Adrenal gland (tissue), 12 donors: ENCODE results near the gene KCNK5. TPM values are rescaled to one million over a fixed set of nuclear protein-coding genes. Genes with fewer than 3 reads are reported as not detected.

Experiments used
- DNase-seq, 7 donors: peaks; one replicate each; pipeline ENCODE4 v3.0.0-alpha.2; 2019 to 2020
- H3K27ac ChIP-seq, 5 donors: fragments of 200-600 bp; sonication (generic) in 4 of 5; 1 replicate in 3 of 5; 2 replicates in 2 of 5; pipeline versions ENCODE4 v1.5.1 to v1.8.0; 2016 to 2020; ENCODE audit warnings: mild to moderate bottlenecking in 1 of 5
- H3K27me3 ChIP-seq: fragments of 200-600 bp; 2 replicates; pipeline ENCODE4 v1.8.0; 2021
- H3K36me3 ChIP-seq, 2 donors: fragments of 200-600 bp; replicated peaks in 1 of 2; 1 replicate in 1 of 2; 2 replicates in 1 of 2; pipeline versions ENCODE4 v1.5.1 to v1.8.0; 2018 to 2022
- H3K4me1 ChIP-seq, 2 donors: fragments of 200-600 bp; replicated peaks in 1 of 2; 1 replicate in 1 of 2; 2 replicates in 1 of 2; pipeline versions ENCODE4 v1.5.1 to v1.8.0; 2018 to 2021
- H3K4me3 ChIP-seq, 4 donors: fragments of 200-600 bp; sonication (generic) in 3 of 4; one replicate each; pipeline ENCODE4 v1.5.1; 2016 to 2018
- H3K9me3 ChIP-seq, 3 donors: fragments of 200-600 bp; sonication (generic) in 1 of 3; replicated peaks in 1 of 3; 1 replicate in 2 of 3; 2 replicates in 1 of 3; pipeline versions ENCODE4 v1.5.1 to v1.8.0; 2016 to 2021
- POLR2A ChIP-seq, 2 donors: fragments of 450-650 bp; IDR thresholded peaks; one replicate each; pipeline ENCODE4 v1.6.1; 2017; ENCODE audit warnings: antibody characterized with exemption in 2 of 2, mild to moderate bottlenecking in 2 of 2, moderate library complexity in 1 of 2
- WGBS, 4 donors: extraction: QIAGEN DNeasy Blood & Tissue Kit in 2 of 4; methylation state at CpG; one replicate each; pipeline versions ENCODE4 v1.1.5 to v1.1.7; 2013 to 2017; 5-methylcytosine and 5-hydroxymethylcytosine counted together
- intact Hi-C, 2 donors: fragments of 100-400 bp; cut with DNase I; formaldehyde crosslinking; loops; one replicate each; pipeline versions ENCODE4 v1.14.1 to v1.15.0; 2022 to 2023
- polyA plus RNA-seq, 3 donors: library from polyadenylated mRNA; stranded (reverse); fragments of 200-250 nt in 2 of 3; fragments of 350-450 nt in 1 of 3; fragmentation: Illumina TruSeq in 1 of 3; extraction: RNeasy Lipid Tissue Mini Kit (QIAGEN cat#74804) in 1 of 3; gene quantifications; one replicate each; pipeline ENCODE4 v1.2.3, GENCODE V29; 2013 to 2014
- total RNA-seq, 9 donors: library from RNA; depleted of rRNA in 4 of 9; stranded (reverse); fragments of >200 nt in 4 of 9; fragments of 120-200 nt in 1 of 9; fragmentation: NEBNext Ultra II Directional in 1 of 9; extraction: Animal tissue kit (Norgen Biotek cat#: 25700) in 1 of 9; gene quantifications; one replicate each; pipeline versions ENCODE4 v1.1.0 to v1.2.4, GENCODE V29; 2013 to 2023
- TF ChIP-seq, protein P1 (sequence below), 6 experiments: fragments of 450-650 bp in 4 of 6; fragments of 200-600 bp in 2 of 6; sonication (generic) in 1 of 6; IDR thresholded peaks; 1 replicate in 5 of 6; 2 replicates in 1 of 6; pipeline versions ENCODE4 v1.5.1 to v1.8.0; 2016 to 2021; ENCODE audit warnings: antibody characterized with exemption in 6 of 6, mild to moderate bottlenecking in 2 of 6, moderate library complexity in 1 of 6
- donor health status: healthy with polysubstance abuse.
- donor health status: Bipolar disorder and iron deficiency.
- donor health status: DM: yes; HTN: yes; CAD: no.
- donor health status: DM: no; HTN: no; CAD: no.
- donor health status: DM: no; HTN: no; CAD: no.
- donor health status: DM: yes; HTN: yes; CAD: no.

KCNK5 gene
- total and polyA plus RNA-seq, 12 donors = 0.26 to 57.1 (median 1.0) TPM

DNA sequence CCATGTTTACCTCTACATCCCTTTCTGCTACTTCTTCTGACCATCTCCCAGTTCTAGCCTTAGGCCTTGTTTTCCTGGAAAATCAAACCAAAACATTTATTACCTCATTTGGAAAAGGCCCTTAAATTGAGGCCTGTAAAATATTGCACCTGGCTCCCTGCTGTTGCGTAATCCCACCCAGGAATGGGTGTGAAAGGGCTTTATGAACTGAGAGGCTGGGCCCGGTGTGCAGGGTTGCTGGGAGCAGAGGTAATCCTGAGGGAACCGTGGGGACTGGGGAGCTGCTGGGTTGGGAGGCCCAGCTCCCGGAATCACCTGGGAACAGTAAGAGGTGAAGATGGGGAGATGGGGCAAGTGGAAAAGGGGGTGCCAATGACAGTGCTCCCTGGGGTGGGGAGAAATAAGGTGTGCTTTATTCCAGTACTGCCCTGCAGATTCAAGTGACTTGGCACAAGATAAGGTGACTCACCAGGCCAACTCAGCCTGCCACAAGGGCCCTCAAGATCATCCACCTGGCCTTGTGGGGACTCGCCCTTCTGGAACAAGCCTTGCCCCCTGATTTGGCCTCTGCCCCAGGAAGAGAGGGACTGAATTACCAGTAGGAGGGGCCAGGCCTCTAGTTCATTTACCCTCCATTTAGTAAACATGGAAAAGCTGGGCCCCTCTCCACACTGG lies 44.2 kb downstream of the KCNK5 start:
- no peaks in the 10 kb centered on the region for H3K36me3 ChIP-seq
- H3K4me3 ChIP-seq = no peak overlapping the region
- no peak overlapping the region for H3K27ac ChIP-seq
- no peaks in the 10 kb centered on the region for H3K4me1 ChIP-seq
- H3K27me3 ChIP-seq = no peaks in the 10 kb centered on the region
- H3K9me3 ChIP-seq = no peaks in the 10 kb centered on the region
- intact Hi-C loops = loop anchor here in 1 of 2 donors (5.0 kb wide), 1 partner anchor 112 kb away; no protein-coding TSS in a partner anchor
- TF ChIP-seq, protein P1, sequence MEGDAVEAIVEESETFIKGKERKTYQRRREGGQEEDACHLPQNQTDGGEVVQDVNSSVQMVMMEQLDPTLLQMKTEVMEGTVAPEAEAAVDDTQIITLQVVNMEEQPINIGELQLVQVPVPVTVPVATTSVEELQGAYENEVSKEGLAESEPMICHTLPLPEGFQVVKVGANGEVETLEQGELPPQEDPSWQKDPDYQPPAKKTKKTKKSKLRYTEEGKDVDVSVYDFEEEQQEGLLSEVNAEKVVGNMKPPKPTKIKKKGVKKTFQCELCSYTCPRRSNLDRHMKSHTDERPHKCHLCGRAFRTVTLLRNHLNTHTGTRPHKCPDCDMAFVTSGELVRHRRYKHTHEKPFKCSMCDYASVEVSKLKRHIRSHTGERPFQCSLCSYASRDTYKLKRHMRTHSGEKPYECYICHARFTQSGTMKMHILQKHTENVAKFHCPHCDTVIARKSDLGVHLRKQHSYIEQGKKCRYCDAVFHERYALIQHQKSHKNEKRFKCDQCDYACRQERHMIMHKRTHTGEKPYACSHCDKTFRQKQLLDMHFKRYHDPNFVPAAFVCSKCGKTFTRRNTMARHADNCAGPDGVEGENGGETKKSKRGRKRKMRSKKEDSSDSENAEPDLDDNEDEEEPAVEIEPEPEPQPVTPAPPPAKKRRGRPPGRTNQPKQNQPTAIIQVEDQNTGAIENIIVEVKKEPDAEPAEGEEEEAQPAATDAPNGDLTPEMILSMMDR (IDR thresholded peaks at IDR 0.05) = no peak
- TF ChIP-seq POLR2A (IDR thresholded peaks at IDR 0.05) = no peak
- 80 to 87% (median 83%) methylated on average over 5 of the region's 5 CpGs for WGBS, 4 donors
- peak in 5 of 7 donors; percentile 27 to 47 (median 42) for DNase-seq

DNA sequence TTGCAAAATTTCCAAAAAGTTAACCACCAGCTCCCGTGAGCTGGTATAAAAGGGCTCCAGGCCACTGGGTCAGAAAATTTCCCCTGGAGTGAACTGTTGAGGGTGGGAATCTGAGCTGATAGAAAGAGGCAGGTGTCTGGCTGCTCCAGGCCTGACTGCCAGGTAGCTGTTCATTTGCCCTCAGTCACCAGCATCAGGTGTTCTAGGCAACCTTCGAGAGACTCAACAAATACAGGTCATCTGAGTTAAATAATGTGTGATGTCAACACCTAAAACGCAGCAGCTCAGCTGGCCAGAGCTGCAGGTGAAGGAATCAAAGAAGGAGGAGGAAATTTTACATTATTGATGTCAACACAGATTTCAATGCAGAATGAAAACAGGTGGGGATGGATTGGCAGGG lies 46.7 kb downstream of the KCNK5 start:
- no peaks in the 10 kb centered on the region for H3K27me3 ChIP-seq
- no peak overlapping the region for H3K4me3 ChIP-seq
- no peak for DNase-seq
- H3K36me3 ChIP-seq = no peaks in the 10 kb centered on the region
- H3K9me3 ChIP-seq = no peaks in the 10 kb centered on the region
- no peaks in the 10 kb centered on the region for H3K4me1 ChIP-seq
- WGBS, 4 donors = 83 to 90% (median 87%) methylated on average over 3 of the region's 3 CpGs
- intact Hi-C loops = loop anchor here in 1 of 2 donors (5.0 kb wide), 1 partner anchor 115 kb away; no protein-coding TSS in a partner anchor
- H3K27ac ChIP-seq = no peak overlapping the region
- TF ChIP-seq, protein P1 (IDR thresholded peaks at IDR 0.05) = no peak
- no peak for TF ChIP-seq POLR2A (IDR thresholded peaks at IDR 0.05)

DNA sequence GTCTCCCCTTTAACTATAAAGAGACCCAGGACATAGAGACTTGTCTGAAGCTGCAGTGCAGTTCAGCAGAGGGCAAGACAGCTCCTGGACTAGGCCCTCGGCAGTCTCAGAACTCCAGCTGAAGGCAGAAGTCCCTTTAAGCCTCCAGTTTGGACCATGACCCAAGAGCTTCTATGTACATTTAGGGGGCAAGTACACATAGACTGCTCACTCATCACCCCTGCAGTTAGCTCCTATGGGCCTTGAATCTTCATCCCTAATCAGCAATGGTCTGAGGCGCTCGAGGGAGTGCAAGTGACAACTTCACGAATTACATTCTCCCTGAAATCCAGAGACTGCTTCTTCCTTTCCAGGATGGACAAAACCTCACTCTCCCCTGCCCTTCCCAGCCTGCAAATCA lies 47.4 kb downstream of the KCNK5 start:
- 86 to 90% (median 87%) methylated on average over 4 of the region's 4 CpGs for WGBS, 4 donors
- Histone ChIP-seq H3K4me3 (no peak overlapping the region), H3K36me3 (no peaks in the 10 kb centered on the region), H3K27ac (no peak overlapping the region), H3K9me3 (no peaks in the 10 kb centered on the region), H3K27me3 (no peaks in the 10 kb centered on the region), H3K4me1 (no peaks in the 10 kb centered on the region)
- DNase-seq = no peak
- intact Hi-C loops = loop anchor here in 1 of 2 donors (5.0 kb wide), 1 partner anchor 115 kb away; no protein-coding TSS in a partner anchor
- TF ChIP-seq POLR2A (IDR thresholded peaks at IDR 0.05) = no peak
- TF ChIP-seq, protein P1 (IDR thresholded peaks at IDR 0.05) = no peak

DNA sequence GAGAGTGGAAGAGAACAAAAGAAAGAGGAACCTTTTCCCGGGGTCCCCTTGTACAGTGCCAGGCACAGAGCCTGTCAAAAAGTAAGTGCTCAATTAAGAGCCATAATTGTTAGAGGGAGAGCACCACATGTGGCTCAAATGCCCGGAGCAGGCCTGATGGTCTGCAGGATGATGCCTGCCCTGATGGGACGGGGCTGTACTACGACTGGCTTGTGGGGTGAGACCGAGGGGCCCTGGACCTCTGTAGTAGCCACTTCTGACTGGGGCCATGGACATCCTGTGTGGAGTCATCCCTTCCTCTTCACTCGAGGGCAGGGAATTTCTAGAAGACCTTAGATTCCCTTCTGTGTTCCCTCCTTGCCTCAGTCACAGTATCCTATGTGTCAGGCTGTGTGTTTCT lies 47.9 kb downstream of the KCNK5 start:
- TF ChIP-seq, protein P1 (IDR thresholded peaks at IDR 0.05) = no peak
- no peak for TF ChIP-seq POLR2A (IDR thresholded peaks at IDR 0.05)

More for the DNA sequence above, 47.9 kb downstream of the KCNK5 start:
- WGBS, 4 donors = 73 to 87% (median 85%) methylated on average over 5 to 6 of the region's 6 CpGs
- H3K9me3 ChIP-seq = no peaks in the 10 kb centered on the region
- no peaks in the 10 kb centered on the region for H3K4me1 ChIP-seq
- intact Hi-C loops = loop anchor here in 1 of 2 donors (5.0 kb wide), 1 partner anchor 116 kb away; no protein-coding TSS in a partner anchor
- H3K27ac ChIP-seq = no peak overlapping the region
- no peak for DNase-seq
- no peaks in the 10 kb centered on the region for H3K36me3 ChIP-seq
- H3K27me3 ChIP-seq = no peaks in the 10 kb centered on the region
- H3K4me3 ChIP-seq = no peak overlapping the region
